GM13976 (cell line): Measurements from ENCODE around the gene RNF123.
A peak's percentile ranks its signal among the peaks of the same experiment; 100 is the strongest.

Experiments
- DNase-seq: peaks from one replicate; pipeline ENCODE4 v3.0.0; 2012; ENCODE audit warnings: low spot score
- CTCF ChIP-seq: IDR thresholded peaks from 2 replicates; pipeline ENCODE4 v1.5.1; 2012; ENCODE audit warnings: borderline replicate concordance, mild to moderate bottlenecking; ENCODE audit not compliant: insufficient read depth; ENCODE audit errors: extremely low read depth, missing control alignments, control extremely low read depth
- in situ Hi-C: fragments of 300-500 bp; cut with MboI; formaldehyde crosslinking; loops from one replicate; pipeline ENCODE4 v1.12.0; 2022; ENCODE audit warnings: low sequenced_read_pairs, mixed read lengths, inconsistent platforms; ENCODE audit not compliant: unreplicated experiment

The RNF123 gene

DNA sequence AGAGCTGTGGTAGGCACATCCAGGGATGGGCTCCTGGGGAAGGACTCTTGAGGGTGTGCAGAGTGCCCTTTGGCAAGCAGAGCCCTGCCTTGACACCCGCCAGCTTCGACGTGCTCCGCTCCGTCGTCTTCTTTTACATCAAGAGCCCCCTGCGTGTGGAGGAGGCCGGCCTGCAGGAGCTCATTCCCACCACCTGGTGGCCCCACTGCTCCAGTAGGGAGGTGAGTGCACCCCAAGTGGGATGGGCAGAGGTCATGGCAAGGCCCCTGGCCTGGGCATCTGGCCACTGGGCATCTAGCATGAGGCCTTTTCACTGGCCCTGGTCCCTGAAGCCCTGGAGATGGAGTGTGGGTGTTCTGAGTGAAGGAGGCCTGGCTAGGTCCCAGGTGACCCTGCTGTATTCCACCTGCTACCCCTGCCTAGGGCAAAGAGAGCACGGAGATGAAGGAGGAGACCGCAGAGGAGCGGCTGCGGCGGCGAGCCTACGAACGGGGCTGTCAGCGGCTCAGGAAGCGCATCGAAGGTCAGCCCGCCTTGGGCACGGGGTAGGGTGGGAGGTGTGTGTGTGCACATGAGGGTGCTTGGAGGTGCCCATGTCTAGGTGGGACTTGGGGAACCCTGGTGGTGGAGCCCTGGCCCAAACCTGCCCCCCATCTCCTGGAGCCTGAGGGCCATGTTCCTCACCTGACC lies 12.2 kb downstream of the RNF123 start:
- DNase-seq: no peak
- no peak for TF ChIP-seq CTCF
- in situ Hi-C loops: no loop called here

- no peak for TF ChIP-seq CTCF
- DNase-seq: no peak
- in situ Hi-C loops: no loop called here
These were observed 13.3 kb downstream of the RNF123 start for GRCh38 chr3:49702672-49703071.

DNA sequence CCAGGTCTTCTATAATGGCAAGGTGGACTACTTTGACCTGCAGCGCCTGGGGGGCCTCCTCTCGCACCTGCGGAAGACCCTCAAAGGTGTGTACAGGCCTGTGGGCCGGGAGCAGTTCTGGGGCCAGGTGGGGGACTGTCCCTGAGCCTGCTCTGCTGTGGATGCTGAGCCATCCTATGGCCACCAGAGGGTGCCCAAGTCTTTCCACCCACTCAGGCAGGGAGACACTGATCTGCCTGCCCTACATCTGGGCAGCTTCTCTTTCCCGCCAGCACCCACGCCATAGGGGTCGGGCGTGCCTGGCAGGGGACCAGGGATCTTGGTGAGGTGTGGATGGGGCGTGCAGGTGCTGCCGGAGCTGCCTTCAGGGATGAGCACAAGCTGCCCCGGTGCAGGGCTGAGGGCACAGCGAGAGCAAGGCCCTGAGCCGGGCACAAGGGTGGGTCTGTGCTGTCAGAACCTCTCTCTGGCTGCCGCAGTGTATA lies 14.1 kb downstream of the RNF123 start:
- in situ Hi-C loops: no loop called here

GRCh38 chr3:49703956-49704355 lies 14.6 kb downstream of the RNF123 start:
- DNase-seq: no peak
- TF ChIP-seq CTCF: no peak
- in situ Hi-C loops: no loop called here

More for the DNA sequence above, 14.1 kb downstream of the RNF123 start:
- DNase-seq: peak; percentile 94
- TF ChIP-seq CTCF: peak; percentile 94

DNA sequence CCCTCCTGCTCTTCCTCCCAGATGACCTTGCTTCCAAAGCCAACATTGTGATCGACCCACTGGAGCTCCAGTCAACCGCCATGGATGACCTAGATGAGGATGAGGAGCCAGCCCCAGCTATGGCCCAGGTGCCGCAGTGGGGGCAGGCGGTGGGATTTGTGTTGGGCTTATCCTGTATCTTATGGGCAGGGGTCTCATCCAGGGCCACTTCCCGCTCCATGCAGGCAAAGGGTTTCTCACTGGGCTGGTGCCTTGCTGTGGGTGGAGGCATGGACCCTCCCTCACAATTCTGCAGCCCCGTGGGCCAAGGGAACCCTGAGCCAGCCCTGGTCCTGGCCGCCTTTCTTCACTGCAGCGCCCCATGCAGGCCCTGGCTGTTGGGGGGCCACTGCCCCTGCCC lies 15.3 kb downstream of the RNF123 start:
- in situ Hi-C loops: no loop called here
- TF ChIP-seq CTCF: no peak
- no peak for DNase-seq

- no peak for TF ChIP-seq CTCF
- DNase-seq: no peak
- in situ Hi-C loops: no loop called here
These were observed 16.1 kb downstream of the RNF123 start for GRCh38 chr3:49705390-49705960.
